Small intestine (tissue), 7 donors: ENCODE measurements around the gene HIVEP1. TPM values are rescaled to one million over a fixed set of nuclear protein-coding genes. Genes with fewer than 3 reads are reported as not detected.

Experiments used
- DNase-seq, 2 donors: peaks; one replicate each; pipeline versions ENCODE4 v3.0.0 to v3.0.0-alpha.2; 2013
- FAIRE-seq: peaks from 2 replicates; lab custom pipeline; 2012; peaks lifted over from hg19 to GRCh38; lab: Jason Lieb, UNC
- H3K27ac ChIP-seq, 3 donors: one replicate each; pipeline ENCODE4 v1.5.1; 2013; ENCODE audit warnings: low read length in 2 of 3, mild to moderate bottlenecking in 2 of 3, control low read depth in 1 of 3, inconsistent platforms in 1 of 3, low read depth in 1 of 3, moderate library complexity in 1 of 3
- H3K27me3 ChIP-seq, 3 donors: one replicate each; pipeline ENCODE4 v1.6.1; 2013; ENCODE audit warnings: low read length in 3 of 3, inconsistent platforms in 1 of 3; ENCODE audit not compliant: control insufficient read depth in 3 of 3, insufficient read depth in 3 of 3
- H3K36me3 ChIP-seq, 3 donors: one replicate each; pipeline ENCODE4 v1.6.1; 2013; ENCODE audit warnings: low read length in 3 of 3, inconsistent platforms in 1 of 3, low read depth in 1 of 3, mild to moderate bottlenecking in 1 of 3, moderate library complexity in 1 of 3; ENCODE audit not compliant: control insufficient read depth in 3 of 3, insufficient read depth in 2 of 3
- H3K4me1 ChIP-seq, 3 donors: one replicate each; pipeline ENCODE4 v1.6.1; 2013; ENCODE audit warnings: low read length in 2 of 3, inconsistent platforms in 1 of 3, low read depth in 1 of 3, mild to moderate bottlenecking in 1 of 3, moderate library complexity in 1 of 3; ENCODE audit not compliant: control insufficient read depth in 3 of 3, insufficient read depth in 2 of 3
- H3K4me3 ChIP-seq, 3 donors: one replicate each; pipeline ENCODE4 v1.5.1; 2013; ENCODE audit warnings: low read length in 3 of 3, control low read depth in 1 of 3, inconsistent platforms in 1 of 3, low read depth in 1 of 3, mild to moderate bottlenecking in 1 of 3, moderate library complexity in 1 of 3
- H3K9me3 ChIP-seq, 2 donors: one replicate each; pipeline ENCODE4 v1.6.1; 2013; ENCODE audit warnings: low read depth in 1 of 2, low read length in 1 of 2; ENCODE audit not compliant: control insufficient read depth in 2 of 2, insufficient read depth in 1 of 2
- WGBS, 3 donors: extraction: QIAGEN DNeasy Blood & Tissue Kit; methylation state at CpG; one replicate each; pipeline ENCODE4 v1.1.7; 2013; 5-methylcytosine and 5-hydroxymethylcytosine counted together
- polyA plus RNA-seq, 4 donors: library from polyadenylated mRNA; stranded (reverse) in 3 of 4; unstranded in 1 of 4; fragments of 200-250 nt in 3 of 4; fragments of 120-200 nt in 1 of 4; gene quantifications; one replicate each; pipeline versions ENCODE4 v1.2.1 to v1.2.3, GENCODE V29; 2013
- donor health status: healthy with polysubstance abuse.
- donor health status: control.
- donor health status: control.
- donor health status: Bipolar disorder and iron deficiency.
- donor health status: healthy.

HIVEP1 gene
- polyA plus RNA-seq, 4 donors, result 4.9 to 25.4 (median 6.4) TPM

DNA sequence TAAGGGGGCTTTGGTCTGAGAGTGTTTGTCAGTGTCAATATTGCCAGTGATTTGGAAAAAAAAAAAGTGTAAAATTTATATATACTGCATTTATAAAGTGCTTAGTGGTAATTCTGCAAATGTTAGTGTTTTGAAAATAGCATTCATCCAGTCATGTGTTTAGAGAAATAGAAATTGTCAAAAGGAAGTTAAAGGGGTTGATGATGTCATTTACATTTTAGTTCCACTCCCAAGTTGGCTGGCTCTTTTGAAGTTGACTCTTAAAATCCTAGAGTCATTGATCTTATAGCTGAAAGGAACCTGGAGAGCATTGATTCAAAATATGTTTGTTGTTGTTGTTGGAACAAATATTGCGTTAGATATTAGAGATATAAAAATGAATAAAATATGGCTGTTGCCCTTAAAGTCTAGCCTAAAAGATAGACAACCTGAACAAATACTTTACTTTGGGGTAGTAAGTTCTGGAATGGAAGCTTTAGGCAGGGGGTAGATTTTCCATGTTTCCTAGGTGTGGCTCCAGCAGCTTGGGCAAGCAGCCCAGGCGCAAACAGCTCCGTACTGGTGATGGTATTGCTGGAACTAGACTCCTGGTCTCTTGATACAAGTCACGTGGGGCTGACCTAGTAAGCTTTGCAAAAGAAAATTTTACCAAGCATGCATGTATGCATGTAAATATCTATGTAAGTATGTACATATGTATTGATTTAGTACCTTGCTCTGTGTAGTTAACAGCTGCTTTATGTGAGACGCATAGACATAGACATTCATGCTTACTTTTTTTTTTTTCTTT lies 46.3 kb downstream of the HIVEP1 start:
- FAIRE-seq (no peak), DNase-seq (no peak)
- H3K36me3 ChIP-seq, result peaks cover 0 to 3% (median 0%) of the 10 kb centered on the region in 3 donors
- H3K9me3 ChIP-seq, result no peaks in the 10 kb centered on the region
- 77 to 84% (median 77%) methylated on average over 5 of the region's 5 CpGs for WGBS, 3 donors
- H3K4me1 ChIP-seq, result peaks cover 0 to 3% (median 0%) of the 10 kb centered on the region in 3 donors
- H3K4me3 ChIP-seq, result no peak overlapping the region
- no peaks in the 10 kb centered on the region for H3K27me3 ChIP-seq
- H3K27ac ChIP-seq, result no peak overlapping the region

DNA sequence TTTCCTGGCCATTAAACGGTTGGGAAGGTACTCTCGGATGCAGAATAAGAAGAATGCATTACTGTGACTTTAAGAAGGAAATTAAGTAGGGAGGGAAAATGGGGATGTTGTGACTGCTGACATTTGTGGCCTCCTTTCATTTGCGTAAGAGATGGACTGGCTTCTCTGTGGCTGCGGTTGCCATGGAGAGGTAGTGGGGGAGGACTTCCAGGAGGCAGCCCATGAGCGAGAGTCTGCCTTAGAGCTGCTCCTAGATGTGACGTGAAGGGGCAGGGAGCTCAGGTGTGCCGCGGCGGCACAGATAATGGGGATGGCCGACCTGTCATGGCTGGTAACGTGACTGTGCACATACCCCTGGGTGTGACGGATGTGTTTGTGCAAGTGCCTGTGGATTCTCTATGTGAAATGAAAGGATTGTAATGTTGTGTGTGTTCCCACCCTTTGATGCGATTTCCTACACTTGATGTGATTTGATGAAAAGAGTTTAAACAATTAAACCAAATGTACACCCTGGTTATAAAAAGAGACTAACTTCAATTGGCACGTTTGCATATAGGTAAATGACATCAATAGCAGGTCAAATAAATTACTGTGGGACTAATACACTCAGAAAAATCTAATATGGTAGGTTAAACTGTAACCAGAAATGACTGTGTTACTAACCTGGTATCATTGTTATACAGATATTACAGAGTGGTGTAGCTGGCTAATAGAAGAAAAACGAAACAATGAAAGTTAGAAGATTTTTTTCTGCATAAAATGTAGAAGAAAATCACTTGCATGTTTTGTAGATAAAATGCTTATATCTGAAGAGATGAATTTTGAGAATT lies 48.9 kb downstream of the HIVEP1 start:
- peak; percentile 66 to 83 for DNase-seq
- 11 to 39% (median 16%) methylated on average over 15 of the region's 15 CpGs for WGBS, 3 donors
- H3K4me1 ChIP-seq, result peaks cover 0 to 3% (median 0%) of the 10 kb centered on the region in 3 donors
- FAIRE-seq, result no peak
- H3K9me3 ChIP-seq, result no peaks in the 10 kb centered on the region
- no peaks in the 10 kb centered on the region for H3K36me3 ChIP-seq
- H3K27ac ChIP-seq, result peak overlapping the region in 2 of 3 donors; percentile 47 to 55
- H3K27me3 ChIP-seq, result no peaks in the 10 kb centered on the region
- H3K4me3 ChIP-seq, result peak overlapping the region in 2 of 3 donors; percentile 14 to 44

DNA sequence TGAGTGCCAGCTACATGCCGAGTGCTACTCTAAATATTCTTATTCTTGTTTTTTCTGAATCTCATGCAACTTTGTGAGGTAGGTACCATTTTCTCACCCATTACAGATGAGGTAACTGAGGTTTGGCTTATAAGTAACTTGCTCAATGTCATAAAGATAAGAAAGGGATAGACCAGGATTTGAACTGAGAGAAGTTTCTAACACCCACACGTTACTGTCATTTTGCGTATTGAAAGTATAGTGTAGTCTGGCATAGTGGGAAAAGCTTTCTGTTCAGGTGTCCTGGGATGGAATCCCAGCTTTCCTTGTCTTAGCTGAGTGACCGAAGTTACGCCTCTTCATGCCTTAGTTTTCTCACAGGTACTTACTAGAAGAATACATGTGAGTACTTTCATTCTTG lies 50.5 kb downstream of the HIVEP1 start:
- 87 to 94% (median 88%) methylated on average over 5 of the region's 5 CpGs for WGBS, 3 donors
- H3K27me3 ChIP-seq, result no peaks in the 10 kb centered on the region
- FAIRE-seq (no peak), DNase-seq (no peak)
- H3K4me3 ChIP-seq, result no peak overlapping the region
- H3K4me1 ChIP-seq, result peaks cover 0 to 3% (median 3%) of the 10 kb centered on the region in 3 donors
- no peak overlapping the region for H3K27ac ChIP-seq
- H3K36me3 ChIP-seq, result no peaks in the 10 kb centered on the region
- H3K9me3 ChIP-seq, result no peaks in the 10 kb centered on the region

DNA sequence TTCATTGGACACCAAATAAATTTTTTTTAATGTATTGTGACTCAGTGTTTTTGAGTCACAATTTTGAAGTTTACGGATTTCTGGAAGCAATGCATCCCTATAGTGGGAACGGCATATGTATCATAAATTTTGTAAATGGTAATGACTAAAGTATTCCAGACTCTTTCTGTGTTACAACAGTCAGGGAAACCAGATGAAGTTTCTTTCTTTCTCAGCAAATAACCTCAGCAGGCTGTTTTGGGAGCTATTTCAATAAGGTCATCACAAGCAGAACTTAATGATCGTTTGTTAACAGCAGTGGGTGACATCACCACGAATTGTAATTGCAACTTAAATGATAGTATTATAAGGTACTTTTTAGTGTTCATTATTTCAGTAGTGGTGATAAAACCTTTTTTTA lies 52.0 kb downstream of the HIVEP1 start:
- Histone ChIP-seq H3K9me3 (no peaks in the 10 kb centered on the region), H3K27ac (no peak overlapping the region), H3K4me3 (no peak overlapping the region), H3K36me3 (no peaks in the 10 kb centered on the region), H3K4me1 (peaks cover 0 to 7% (median 3%) of the 10 kb centered on the region in 3 donors), H3K27me3 (no peaks in the 10 kb centered on the region)
- 71 to 87% (median 78%) methylated on average over 4 of the region's 4 CpGs for WGBS, 3 donors
- FAIRE-seq (no peak), DNase-seq (no peak)

DNA sequence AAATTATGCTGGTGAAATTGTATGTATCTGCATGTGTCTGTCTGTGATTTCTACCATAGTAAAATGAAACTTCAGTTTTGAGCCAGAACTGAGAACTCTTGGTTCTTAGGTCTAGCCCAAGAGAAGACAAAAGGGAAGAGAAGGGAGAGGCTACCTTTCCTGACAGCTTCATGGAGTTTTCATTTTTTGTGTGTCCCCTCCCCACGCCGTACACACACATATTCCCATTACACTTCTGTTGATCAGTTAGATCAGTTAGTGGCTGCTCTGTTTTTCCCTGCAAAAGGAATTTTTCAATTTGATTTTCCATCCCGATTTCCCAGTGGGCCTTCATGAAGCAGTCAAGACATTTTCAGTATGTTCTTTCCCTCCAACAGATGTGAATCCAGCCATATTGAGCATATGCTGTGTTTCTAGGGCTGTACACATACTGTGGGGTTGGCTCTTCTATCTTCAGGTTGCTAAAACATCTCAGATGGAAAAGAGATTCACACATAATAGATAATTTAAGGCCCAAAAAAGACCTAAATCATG lies 52.5 kb downstream of the HIVEP1 start:
- no peaks in the 10 kb centered on the region for H3K36me3 ChIP-seq
- H3K4me3 ChIP-seq, result no peak overlapping the region
- 84 to 93% (median 91%) methylated on average over 3 of the region's 3 CpGs for WGBS, 3 donors
- no peak for FAIRE-seq
- peaks cover 0 to 8% (median 3%) of the 10 kb centered on the region in 3 donors for H3K4me1 ChIP-seq
- DNase-seq, result no peak
- H3K27ac ChIP-seq, result no peak overlapping the region
- H3K27me3 ChIP-seq, result no peaks in the 10 kb centered on the region
- H3K9me3 ChIP-seq, result no peaks in the 10 kb centered on the region

DNA sequence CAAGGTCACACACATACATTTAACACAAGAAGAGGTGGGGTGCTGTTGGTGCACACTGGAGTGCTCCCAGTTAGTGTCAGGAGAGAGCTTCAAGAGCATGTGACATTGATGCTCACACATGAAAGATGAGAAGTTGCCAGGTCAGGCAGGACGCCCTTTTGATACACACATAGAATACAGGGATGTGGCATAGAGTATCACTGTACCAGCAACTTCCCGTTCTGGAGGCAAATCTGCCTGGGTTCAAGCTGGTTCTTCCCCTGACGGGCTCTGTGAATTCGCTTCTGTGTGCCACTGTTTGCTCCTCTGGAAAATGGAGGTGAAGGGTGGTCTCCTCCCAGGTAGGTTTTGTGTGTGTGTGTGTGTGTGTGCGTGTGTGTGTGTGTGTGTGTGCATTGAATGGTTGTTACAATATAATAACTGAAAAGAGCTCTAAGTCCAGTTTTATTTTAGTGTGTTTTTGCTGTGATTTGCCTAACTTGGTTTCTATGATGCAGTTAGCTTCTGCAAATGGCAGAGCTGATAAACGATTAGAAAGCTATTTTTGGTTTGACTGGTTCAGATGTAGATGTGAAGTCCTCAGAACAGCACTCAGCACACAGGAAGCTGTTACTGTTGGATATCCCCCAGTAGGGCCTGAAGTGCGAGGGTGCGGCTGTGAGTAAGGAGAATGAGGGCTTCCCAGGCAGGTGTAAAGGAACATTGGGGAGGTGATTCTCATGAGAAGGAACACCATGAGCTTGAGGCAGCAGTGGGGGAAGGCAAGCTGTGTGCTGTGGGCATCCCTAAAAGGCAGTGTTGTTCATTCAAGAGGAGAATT lies 53.4 kb downstream of the HIVEP1 start:
- Histone ChIP-seq H3K27me3 (no peaks in the 10 kb centered on the region), H3K36me3 (no peaks in the 10 kb centered on the region), H3K4me3 (no peak overlapping the region), H3K4me1 (peaks cover 0 to 7% (median 3%) of the 10 kb centered on the region in 3 donors), H3K27ac (no peak overlapping the region), H3K9me3 (no peaks in the 10 kb centered on the region)
- DNase-seq (no peak), FAIRE-seq (no peak)
- 73 to 80% (median 75%) methylated on average over 8 of the region's 8 CpGs for WGBS, 3 donors

DNA sequence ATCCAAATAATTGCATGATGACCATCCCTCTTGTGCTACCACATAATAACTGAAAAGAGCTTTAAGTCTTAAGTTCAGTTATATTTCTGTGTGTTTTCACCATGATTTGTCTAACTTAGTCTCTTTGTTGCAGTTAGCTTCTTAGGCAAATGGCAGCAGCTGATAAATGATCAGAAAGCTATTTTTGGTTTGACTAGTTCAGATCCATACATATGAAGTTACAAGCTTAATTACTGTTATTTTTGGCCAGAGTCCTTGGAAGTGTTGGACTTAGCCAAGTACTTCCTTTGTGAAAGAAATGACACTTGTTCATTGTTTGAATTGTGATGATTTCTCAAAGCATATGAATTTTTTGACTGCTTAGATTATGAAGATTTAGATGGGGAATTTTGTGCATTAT lies 54.2 kb downstream of the HIVEP1 start:
- DNase-seq (no peak), FAIRE-seq (no peak)
- H3K27ac ChIP-seq, result no peak overlapping the region
- H3K36me3 ChIP-seq, result no peaks in the 10 kb centered on the region
- H3K4me3 ChIP-seq, result no peak overlapping the region
- peaks cover 0 to 6% (median 3%) of the 10 kb centered on the region in 3 donors for H3K4me1 ChIP-seq
- H3K27me3 ChIP-seq, result no peaks in the 10 kb centered on the region
- no peaks in the 10 kb centered on the region for H3K9me3 ChIP-seq
